Progenitor cell of endocrine pancreas (in vitro differentiated cells): ENCODE data around the gene STXBP4. TPM values are rescaled to one million over a fixed set of nuclear protein-coding genes. Genes with fewer than 3 reads are reported as not detected.
"Not testable (repeated sequence)": the region's sequence is repeated elsewhere in the genome, so short reads cannot be mapped to it uniquely, and the experiment has no call there.

ENCODE experiments used
- DNase-seq: peaks from one replicate; pipeline ENCODE4 v3.0.0; 2021; ENCODE audit warnings: low spot score; ENCODE audit not compliant: unreplicated experiment
- H3K27ac Mint-ChIP-seq: 2 replicates; pipeline ENCODE4 v1.8.0; 2021; ENCODE audit warnings: mild to moderate bottlenecking, moderate library complexity, mixed read lengths
- H3K27me3 Mint-ChIP-seq: 2 replicates; pipeline ENCODE4 v1.8.0; 2021; ENCODE audit warnings: mixed read lengths
- H3K36me3 Mint-ChIP-seq: 2 replicates; pipeline ENCODE4 v1.8.0; 2022; ENCODE audit warnings: mixed read lengths; ENCODE audit not compliant: insufficient read depth
- H3K4me1 Mint-ChIP-seq: 2 replicates; pipeline ENCODE4 v1.8.0; 2021; ENCODE audit warnings: low read depth, mixed read lengths
- H3K4me3 Mint-ChIP-seq: 2 replicates; pipeline ENCODE4 v1.8.0; 2021; ENCODE audit warnings: low read depth, mild to moderate bottlenecking, moderate library complexity, mixed read lengths
- H3K9me3 Mint-ChIP-seq: 2 replicates; pipeline ENCODE4 v1.8.0; 2021; ENCODE audit warnings: low read depth, mixed read lengths
- total RNA-seq: library from RNA; stranded (reverse); gene quantifications from 2 replicates; pipeline ENCODE4 v1.2.1, GENCODE V29; 2021
- TF ChIP-seq, protein P1 (sequence below): fragments of 200-600 bp; sonication (generic); IDR thresholded peaks from one replicate; pipeline ENCODE4 v1.5.0; 2021; ENCODE audit warnings: antibody characterized with exemption, mild to moderate bottlenecking; ENCODE audit not compliant: unreplicated experiment

The STXBP4 gene
- total RNA-seq, 1 donor from 2014 or later: 45.0 TPM

DNA sequence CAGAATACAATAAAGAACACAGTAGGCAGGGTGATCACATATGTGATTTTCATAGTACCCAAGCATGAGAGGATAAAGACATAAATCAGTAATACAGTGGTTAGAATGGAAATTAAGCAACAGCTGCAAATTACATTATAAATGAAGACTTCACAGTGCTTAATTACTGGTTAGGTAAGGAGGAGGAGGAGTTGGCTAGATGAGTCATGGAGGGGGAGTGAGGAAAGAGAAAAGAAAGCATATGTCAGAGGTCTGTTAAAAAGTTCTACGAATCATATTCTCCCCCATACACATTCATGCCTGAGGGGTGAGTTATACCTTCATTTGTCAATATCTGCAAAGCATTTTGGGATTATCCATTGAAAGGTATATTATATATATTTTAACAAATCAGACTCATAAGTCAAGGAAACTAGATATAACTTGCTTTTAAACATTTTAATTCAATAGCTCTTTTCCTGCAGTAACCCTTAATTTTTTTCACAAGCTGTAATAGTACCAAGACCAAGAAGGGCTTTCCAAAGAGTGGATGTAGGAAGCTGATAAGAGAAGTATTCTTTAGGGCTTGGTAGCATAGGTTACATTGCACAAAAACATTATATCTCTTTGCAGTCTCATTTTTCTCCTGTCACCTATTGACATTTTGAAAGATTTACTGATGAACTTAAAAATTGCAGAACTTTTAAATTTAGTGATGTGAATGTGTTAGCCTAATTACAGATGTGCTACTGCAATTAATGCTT, 99.3 kb downstream of the STXBP4 start:
- Mint-ChIP-seq H3K27me3 (no peaks in the 10 kb centered on the region), H3K9me3 (no peaks in the 10 kb centered on the region), H3K36me3 (no peaks in the 10 kb centered on the region), H3K27ac (no peak overlapping the region), H3K4me3 (no peak overlapping the region), H3K4me1 (peaks cover 1% of the 10 kb centered on the region)
- TF ChIP-seq, protein P1, sequence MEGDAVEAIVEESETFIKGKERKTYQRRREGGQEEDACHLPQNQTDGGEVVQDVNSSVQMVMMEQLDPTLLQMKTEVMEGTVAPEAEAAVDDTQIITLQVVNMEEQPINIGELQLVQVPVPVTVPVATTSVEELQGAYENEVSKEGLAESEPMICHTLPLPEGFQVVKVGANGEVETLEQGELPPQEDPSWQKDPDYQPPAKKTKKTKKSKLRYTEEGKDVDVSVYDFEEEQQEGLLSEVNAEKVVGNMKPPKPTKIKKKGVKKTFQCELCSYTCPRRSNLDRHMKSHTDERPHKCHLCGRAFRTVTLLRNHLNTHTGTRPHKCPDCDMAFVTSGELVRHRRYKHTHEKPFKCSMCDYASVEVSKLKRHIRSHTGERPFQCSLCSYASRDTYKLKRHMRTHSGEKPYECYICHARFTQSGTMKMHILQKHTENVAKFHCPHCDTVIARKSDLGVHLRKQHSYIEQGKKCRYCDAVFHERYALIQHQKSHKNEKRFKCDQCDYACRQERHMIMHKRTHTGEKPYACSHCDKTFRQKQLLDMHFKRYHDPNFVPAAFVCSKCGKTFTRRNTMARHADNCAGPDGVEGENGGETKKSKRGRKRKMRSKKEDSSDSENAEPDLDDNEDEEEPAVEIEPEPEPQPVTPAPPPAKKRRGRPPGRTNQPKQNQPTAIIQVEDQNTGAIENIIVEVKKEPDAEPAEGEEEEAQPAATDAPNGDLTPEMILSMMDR: no peak
- no peak for DNase-seq

DNA sequence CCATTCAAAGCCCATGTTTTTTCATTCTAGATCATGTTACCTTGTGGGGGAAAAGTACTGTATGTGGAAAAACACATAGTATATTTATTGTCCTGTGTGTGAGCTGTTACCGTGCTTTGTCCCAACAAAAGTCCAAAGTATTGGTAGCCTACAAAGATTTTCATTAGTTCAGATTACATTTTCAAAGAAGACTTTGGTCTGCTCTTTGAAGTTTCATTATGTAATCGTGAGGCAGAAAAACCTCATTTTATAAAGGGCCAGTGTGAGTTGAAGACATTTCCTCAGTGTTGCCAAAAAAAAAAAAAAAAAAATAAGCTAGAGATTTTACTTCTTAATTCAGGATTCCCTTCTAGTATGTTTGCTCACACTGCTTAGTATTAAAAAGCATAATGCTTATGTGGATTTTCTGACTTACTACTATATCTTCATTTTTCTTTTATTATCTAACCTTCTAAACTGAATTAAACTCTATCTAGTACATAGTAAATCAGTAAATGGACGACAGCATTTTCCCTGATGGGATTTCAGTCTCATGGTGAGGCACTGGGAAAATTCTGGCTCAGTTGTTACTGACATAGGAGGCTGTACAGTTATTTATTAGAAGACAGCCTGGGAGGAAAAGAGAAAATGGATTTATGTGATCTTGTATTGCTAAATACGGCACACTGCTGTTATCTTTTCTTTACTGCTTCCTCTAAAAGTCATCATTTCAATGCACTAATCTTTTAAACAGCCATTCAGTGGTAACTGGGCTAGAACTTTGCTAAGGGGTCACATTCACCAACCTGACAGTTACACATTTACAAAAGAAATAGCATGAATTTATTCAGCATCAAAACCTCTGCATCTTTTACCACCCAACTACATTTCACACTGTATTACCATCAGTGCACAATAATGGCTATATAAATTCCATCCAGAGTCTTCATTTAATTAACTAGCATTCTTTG, 100.6 kb downstream of the STXBP4 start:
- no peak overlapping the region for H3K27ac Mint-ChIP-seq

DNA sequence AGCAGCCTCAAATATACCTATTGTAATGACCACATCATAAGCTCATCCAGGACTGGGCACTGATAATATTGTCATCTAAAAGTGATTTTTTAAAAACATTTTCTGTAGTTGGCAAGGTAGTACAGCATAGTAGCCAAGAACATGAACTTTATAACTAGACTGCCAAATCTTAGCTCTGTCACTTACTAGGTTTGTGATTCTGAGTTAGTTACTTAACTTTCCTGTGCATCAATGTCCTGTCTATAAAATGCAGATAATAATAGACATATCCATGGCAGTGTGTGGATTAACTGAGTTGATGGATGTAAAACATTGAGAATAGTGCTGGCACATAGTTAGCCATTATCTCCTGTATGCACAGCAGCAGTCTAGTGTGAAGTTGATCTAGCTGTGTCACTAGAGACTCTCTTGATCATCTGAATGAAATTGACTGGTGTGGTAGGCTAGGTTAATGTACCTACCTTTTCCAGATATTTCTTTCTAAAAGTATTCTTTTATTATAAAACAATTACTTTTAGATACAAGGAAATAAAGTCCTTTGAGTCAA, 101.5 kb downstream of the STXBP4 start:
- H3K4me1 Mint-ChIP-seq: peaks cover 1% of the 10 kb centered on the region
- no peak overlapping the region for H3K4me3 Mint-ChIP-seq
- H3K27me3 Mint-ChIP-seq: no peaks in the 10 kb centered on the region
- no peaks in the 10 kb centered on the region for H3K9me3 Mint-ChIP-seq
- TF ChIP-seq, protein P1: no peak
- H3K27ac Mint-ChIP-seq: no peak overlapping the region
- peaks cover 6% of the 10 kb centered on the region for H3K36me3 Mint-ChIP-seq
- no peak for DNase-seq

More for the DNA sequence above, 100.6 kb downstream of the STXBP4 start:
- H3K9me3 Mint-ChIP-seq: no peaks in the 10 kb centered on the region
- no peak for DNase-seq
- H3K27me3 Mint-ChIP-seq: no peaks in the 10 kb centered on the region
- peaks cover 1% of the 10 kb centered on the region for H3K4me1 Mint-ChIP-seq
- H3K36me3 Mint-ChIP-seq: peaks cover 4% of the 10 kb centered on the region
- TF ChIP-seq, protein P1: no peak
- no peak overlapping the region for H3K4me3 Mint-ChIP-seq

DNA sequence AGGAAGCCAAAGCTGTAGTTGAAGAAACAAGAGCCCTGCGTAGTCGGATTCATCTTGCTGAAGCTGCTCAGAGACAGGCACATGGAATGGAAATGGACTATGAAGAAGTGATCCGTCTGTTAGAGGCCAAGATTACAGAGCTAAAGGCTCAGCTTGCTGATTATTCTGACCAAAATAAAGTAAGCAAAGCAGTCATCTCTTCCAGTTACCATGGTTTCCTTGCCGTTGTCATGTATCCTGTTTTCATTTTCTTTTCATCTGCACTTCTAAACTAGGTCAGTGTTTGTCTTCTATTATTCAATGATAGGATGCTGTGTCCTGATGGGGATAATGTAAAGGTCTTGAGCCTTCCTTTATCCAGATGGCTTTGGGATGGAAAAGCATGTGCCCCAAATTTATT, 104.3 kb downstream of the STXBP4 start:
- H3K27ac Mint-ChIP-seq: no peak overlapping the region

DNA sequence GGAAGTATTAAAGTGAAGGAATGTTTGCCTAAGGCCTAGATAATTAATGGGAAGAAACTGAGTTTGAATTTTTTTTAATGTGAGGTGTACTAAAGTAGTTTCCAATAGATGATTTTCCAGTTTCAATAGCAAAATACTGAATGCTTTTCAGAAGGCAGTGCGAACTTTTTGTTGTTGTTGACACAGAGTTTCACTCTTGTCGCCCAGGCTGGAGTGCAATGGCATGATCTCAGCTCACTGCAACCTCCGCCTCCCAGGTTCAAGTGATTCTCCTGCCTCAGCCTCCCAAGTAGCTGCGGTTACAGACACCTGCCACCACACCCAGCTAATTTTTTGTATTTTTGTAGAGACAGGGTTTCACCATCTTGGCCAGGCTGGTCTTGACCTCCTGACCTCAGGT, 104.9 kb downstream of the STXBP4 start:
- not testable (repeated sequence) for H3K4me1 Mint-ChIP-seq, H3K9me3 Mint-ChIP-seq, H3K4me3 Mint-ChIP-seq, H3K27me3 Mint-ChIP-seq, DNase-seq, H3K27ac Mint-ChIP-seq, H3K36me3 Mint-ChIP-seq

More for the DNA sequence above, 104.3 kb downstream of the STXBP4 start:
- TF ChIP-seq, protein P1: no peak
- H3K36me3 Mint-ChIP-seq: peaks cover 8% of the 10 kb centered on the region
- no peaks in the 10 kb centered on the region for H3K4me1 Mint-ChIP-seq
- no peak overlapping the region for H3K4me3 Mint-ChIP-seq
- no peak for DNase-seq
- H3K27me3 Mint-ChIP-seq: no peaks in the 10 kb centered on the region
- no peaks in the 10 kb centered on the region for H3K9me3 Mint-ChIP-seq
